GM20431 (cell line): ENCODE results near the gene LRRC47.

Experiments used
- in situ Hi-C: fragments of 300-500 bp; cut with MseI, MboI; formaldehyde crosslinking; loops from one replicate; pipeline ENCODE4 v1.15.0; 2020; ENCODE audit warnings: low sequenced_read_pairs; ENCODE audit not compliant: unreplicated experiment

LRRC47 gene

DNA sequence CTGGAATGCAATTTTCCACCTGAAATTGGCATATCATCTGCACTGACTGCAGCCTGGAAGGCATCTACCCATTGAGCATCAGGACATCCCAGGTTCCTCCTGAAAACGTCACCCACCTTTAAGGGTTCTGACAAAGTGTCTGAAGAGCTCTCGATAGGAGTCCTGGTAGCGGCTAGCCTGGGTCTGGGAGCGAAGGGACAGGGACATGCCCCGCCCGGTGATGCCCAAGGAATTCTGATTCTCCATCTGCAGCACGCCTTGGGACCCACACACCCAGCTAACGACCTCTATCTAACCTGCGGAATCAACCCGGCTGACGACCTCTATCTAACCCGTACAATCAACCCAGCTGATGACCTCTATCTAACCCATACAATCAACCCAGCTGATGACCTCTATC lies 57.4 kb downstream of the LRRC47 start:
- in situ Hi-C loops = no loop called here

DNA sequence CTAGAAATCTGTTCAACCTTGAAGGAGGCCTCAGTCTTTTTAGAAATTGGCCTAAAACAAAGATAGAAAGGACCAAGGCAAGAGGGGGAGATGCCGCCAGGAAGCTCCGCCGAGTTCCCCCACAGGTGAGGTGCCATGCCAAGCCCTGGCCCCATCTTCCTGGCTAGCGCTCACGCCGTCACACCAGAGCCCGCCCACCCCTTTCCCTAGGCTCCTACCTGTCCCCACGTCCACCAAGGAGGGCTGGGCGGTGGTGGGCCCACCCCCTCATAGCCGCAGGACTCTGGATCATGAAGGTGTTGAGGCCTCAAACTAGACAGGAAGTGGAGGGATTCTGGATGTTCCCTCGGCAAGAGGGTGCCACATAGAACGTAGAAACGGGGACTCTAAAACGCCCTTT lies 59.6 kb downstream of the LRRC47 start:
- in situ Hi-C loops = no loop called here

DNA sequence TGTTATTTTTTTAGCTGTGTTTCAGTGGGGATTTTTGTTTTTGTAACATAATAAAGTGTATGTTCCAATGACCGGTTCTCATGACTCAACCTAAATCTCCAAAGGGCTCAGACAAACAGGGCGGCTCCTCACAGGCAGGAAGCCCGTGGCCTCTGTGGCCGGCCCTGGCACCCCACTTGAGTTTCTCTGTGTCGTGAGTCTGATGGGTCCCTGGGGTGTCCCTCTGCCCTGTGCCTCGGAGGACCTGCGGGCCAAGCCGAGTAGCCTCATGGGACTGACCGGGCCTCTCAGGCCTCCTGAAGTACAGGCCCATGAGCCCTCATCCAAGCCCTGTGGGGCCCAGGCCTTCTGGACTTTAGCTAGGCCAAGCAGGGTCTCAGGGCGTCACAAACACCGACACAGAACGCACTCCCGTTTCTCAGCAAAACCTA lies 60.2 kb downstream of the LRRC47 start:
- in situ Hi-C loops = no loop called here

DNA sequence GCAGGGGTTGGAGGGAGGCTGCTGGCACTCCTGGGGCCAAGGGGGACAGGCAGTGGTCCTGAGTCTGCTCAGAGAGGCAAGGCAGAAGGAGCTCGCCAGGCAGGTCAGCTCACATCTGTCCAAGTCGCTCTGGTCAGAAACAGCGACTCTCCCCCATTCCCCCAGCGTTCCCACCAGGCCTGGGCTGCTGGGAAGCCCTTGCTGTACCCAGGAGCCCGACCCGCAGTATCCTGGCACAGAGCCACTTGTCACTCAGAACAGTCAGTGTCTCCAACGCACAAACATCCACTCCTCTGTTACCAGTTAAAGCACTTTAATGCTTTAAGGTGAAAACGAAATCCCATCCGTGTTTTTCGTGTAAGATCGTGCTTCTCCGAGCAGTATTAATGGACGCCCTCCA lies 60.6 kb downstream of the LRRC47 start:
- in situ Hi-C loops = no loop called here

DNA sequence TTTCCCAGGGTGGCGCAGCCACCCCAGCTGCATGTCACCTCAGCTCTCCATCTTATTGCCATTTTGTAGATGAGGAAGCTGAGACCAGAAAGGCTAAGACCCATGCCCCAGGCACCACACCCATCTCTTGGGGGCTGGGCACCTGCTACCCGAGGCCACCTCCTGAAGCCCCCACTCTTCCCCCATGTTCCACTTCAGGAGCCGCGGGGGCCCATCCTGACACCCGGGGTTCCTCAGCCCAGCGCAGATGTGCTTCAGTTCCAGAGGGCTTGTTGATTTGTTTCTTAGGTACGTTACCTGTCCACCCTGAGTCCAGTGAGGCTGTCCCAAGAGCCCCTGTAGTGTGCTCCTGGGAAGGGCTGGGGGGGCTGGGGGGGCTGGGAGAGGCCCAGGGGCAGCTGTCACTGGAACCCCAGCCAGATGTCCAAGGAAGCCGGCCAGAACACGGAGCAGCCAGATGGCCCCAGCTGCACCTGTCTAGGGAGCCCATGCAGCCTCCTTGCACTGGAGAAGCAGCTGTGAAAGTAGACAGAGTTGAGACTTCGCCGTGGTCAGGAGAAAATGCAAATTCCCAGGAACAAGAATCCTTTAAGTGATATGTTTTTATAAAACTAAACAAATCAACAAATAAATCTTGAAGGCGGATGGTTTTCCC lies 61.1 kb downstream of the LRRC47 start:
- in situ Hi-C loops = no loop called here

DNA sequence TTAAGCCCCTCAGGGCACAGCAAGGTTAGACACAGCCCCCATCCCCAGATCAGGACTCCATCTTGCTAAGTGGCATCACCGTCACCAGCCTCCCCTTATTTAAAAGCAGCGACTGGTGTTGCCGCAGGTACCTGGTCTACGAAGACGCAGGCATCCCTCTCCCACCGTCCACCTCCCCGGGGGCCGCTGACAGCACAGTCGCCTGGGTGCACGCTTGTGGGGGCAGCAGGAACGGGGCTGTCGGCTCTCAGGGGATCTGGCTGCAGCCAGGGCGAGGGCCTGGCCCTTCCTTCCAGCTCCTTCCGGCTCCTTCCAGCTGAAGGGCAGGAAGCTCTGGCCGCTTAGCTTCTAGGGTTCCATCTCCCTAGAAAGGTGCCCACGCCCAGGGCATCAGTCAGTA lies 61.7 kb downstream of the LRRC47 start:
- in situ Hi-C loops = no loop called here

DNA sequence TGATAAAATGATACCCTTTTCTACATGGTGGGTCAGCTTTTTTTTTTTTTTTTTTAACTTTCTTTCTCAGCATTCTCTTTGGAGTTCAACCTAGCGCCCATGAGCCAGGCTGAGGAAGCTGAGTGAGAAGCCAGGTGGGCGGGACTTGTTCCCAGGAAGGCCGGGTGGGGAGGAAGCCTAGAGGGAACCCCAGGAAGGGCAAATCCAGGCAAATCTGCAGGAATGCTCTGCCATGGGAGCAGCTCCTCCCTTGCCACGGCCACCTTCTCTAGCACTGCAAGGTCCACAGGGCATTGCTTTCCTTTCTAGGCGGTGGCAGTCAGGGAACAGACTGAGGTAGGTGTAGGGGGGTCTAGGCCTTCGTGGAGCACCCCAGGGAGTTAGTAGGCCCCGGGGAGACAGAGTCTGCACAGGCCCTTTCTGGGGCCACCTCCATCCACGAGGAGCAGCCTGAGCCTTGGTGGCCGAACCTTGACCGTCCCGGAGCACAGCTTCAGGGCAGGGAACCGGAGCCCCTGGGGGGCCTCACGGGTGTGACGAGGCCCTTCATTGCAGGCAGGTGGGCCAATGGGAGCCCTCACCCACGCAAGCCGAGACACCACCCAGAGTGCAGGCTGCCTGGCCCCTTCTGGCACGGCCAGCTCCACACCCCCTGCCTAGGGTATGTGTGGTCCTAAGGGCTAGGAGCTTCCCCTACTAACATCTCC lies 62.3 kb downstream of the LRRC47 start:
- in situ Hi-C loops = no loop called here

DNA sequence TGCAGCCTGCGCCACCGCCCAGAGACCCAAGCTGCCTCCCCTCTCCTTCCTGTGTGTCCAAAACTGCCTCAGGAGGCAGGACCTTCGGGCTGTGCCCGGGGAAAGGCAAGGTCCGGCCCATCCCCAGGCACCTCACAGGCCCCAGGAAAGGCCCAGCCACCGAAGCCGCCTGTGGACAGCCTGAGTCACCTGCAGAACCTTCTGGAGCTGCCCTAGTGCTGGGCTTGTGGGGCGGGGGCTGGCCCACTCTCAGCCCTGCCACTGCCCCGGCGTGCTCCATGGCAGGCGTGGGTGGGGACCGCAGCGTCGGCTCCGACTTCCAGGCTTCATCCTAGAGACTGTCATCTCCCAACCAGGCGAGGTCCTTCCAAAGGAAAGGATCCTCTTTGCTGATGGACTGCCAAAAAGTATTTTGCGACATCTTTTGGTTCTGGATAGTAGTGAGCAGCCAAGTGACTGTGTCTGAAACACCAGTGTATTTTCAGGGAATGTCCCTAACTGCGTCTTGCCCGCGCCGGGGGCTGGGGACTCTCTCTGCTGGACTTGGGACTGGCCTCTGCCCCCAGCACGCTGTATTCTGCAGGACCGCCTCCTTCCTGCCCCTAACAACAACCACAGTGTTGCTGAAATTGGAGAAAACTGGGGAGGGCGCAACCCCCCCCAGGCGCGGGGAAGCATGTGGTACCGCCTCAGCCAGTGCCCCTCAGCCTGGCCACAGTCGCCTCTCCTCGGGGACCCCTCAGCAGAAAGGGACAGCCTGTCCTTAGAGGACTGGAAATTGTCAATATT lies 63.0 kb downstream of the LRRC47 start:
- in situ Hi-C loops = no loop called here

DNA sequence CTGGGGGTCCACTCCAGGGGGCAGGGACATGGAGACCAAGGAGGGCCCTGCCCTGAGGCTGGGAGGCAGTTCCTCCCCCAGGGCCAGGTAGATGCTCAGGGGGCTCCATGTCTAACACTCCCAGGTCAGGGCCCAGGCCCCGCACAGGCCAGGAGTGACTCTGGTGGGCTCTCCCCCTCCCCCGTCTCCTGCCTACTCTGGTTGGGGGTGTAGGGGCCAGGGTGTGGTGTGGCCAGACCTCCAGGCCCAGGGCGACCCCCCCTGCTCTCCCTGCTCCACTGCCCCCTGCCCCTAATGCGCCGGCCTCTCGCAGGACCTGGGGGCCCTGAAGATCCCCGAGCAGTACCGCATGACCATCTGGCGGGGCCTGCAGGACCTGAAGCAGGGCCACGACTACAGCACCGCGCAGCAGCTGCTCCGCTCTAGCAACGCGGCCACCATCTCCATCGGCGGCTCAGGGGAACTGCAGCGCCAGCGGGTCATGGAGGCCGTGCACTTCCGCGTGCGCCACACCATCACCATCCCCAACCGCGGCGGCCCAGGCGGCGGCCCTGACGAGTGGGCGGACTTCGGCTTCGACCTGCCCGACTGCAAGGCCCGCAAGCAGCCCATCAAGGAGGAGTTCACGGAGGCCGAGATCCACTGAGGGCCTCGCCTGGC lies 63.7 kb downstream of the LRRC47 start:
- in situ Hi-C loops = no loop called here

DNA sequence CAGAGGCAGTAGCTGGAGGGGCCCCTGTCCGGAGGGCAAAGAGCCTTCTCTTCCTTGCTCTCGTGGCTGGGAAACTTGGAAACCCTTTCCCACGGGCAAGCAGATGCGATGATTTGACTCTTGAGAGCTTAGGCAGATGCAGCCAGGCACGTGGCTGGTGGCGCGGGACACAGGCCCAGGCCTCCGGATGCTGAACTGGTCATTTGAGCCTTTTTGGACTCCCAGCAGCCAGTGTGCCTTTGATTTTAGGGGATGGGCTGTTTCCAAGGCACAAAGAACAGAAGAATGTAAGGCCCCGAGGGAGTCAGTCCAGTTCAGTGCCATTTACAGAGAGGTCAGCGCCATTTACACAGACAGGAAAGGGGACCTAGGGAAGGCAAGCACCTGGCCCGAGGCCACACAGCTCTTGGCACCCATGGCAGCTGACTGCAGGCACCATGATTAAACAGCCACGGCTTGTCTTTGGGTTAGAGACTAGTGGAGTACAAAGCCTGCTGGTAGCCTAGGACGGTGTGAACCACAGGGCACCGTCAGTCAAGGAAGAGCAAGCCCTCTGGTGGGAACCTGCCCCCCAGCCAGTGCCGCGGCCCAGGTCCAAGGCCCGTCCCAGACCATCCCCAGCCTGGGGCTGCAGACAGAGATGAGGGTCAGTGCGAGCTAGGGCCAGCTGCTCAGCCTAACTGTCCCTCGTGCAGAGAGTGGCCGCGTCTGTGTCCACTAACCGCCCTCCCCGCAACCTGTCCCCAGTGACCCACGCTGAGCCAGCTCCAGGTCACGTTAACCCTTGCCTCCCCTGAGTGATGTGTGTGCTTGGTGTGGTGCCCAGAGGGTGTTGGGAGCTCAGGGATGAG lies 64.5 kb downstream of the LRRC47 start:
- in situ Hi-C loops = no loop called here

DNA sequence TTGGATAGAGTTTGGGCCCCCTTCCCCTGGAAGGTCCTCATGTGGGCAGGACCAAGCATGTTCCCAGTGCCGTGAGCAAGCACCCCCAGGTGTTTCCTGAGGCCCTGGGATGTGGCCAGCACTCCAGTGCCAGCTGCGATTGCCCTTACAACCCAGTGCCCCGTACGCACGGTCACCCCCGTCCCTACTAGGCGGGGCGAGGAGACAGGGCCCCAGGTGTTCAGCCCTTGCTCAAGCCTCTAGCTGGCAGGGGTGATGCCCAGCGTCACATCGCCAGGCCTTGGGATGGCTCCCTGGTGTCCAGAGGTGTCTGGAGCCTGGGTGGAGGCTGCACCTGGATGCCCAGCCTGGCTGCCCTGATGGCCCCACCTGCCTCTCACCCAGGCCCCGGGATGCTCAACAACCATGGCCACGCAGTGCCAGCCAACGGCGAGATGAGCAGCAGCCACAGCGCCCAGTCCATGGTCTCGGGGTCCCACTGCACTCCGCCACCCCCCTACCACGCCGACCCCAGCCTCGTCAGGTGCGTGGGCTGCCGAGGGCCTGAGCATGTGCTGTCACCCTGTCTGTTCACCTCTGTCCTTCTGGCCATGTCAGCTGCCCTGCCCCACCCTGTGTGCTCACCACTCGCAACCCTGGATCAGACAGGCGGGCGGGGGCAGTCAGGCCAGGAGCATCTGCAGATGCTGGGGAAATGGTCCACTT lies 65.6 kb downstream of the LRRC47 start:
- in situ Hi-C loops = no loop called here

DNA sequence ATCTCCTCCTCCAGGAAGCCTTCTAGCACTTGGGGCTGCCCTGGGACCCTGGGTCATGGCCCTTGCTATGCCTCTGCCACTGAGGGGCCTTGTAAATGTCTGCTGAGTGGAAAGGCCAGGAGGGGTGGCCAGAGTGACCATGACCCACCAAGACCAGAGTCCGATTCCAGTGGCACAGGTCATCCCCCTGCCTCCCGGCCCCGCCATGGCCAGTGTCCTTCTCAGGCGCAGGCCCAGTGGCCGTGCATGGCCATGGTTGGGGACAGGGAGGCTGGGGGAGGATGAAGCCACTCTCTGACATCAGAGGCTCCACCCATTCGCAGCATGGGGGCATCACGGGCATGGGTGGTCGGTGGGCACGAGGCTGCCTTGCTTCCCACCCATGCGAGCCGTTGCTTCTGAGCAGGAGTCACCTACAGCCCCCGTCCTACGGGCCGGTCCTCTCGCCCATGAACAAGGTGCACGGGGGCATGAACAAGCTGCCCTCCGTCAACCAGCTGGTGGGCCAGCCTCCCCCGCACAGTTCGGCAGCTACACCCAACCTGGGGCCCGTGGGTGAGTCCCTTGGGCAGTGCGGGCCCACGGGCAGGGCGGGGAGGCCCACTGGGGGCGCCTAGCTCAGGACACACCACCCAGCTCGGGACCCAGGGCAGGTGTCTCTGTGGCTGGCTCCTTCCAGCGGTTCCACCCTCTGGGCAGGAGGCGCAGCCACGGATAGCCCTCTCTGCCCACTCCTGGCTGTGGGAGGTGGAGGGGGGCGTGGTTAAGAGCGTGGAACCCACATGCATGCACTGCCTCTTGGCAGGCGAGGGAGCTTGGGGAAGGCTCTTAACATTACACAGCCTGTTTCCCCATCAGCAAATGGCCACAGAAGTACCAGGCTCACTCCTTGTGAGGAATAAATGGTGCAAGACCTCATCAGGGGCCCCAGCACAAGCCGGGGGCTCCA lies 66.4 kb downstream of the LRRC47 start:
- in situ Hi-C loops = loop anchor here (10.0 kb wide), 1 partner anchor 105 kb away; the partner anchor contains the start of gene TPRG1L
